DND-41 (cell line): Measurements from ENCODE around the gene CTXN1.

Experiments used
- EZH2 ChIP-seq: IDR thresholded peaks from 3 replicates; pipeline ENCODE4 v1.6.1; 2012; ENCODE audit warnings: borderline replicate concordance, low read depth, mild to moderate bottlenecking, moderate library complexity, low read length, inconsistent platforms; ENCODE audit not compliant: severe bottlenecking
- TF ChIP-seq, protein P1 (sequence below): IDR thresholded peaks from 2 replicates; pipeline ENCODE4 v1.5.1; 2012; ENCODE audit warnings: borderline replicate concordance, low read length, moderate library complexity, mild to moderate bottlenecking; ENCODE audit not compliant: poor library complexity, severe bottlenecking; ENCODE audit errors: extremely low read depth

GRCh38 chr19:7912697-7913564, 13.0 kb downstream of the CTXN1 start:
- TF ChIP-seq, protein P1, sequence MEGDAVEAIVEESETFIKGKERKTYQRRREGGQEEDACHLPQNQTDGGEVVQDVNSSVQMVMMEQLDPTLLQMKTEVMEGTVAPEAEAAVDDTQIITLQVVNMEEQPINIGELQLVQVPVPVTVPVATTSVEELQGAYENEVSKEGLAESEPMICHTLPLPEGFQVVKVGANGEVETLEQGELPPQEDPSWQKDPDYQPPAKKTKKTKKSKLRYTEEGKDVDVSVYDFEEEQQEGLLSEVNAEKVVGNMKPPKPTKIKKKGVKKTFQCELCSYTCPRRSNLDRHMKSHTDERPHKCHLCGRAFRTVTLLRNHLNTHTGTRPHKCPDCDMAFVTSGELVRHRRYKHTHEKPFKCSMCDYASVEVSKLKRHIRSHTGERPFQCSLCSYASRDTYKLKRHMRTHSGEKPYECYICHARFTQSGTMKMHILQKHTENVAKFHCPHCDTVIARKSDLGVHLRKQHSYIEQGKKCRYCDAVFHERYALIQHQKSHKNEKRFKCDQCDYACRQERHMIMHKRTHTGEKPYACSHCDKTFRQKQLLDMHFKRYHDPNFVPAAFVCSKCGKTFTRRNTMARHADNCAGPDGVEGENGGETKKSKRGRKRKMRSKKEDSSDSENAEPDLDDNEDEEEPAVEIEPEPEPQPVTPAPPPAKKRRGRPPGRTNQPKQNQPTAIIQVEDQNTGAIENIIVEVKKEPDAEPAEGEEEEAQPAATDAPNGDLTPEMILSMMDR: no peak
- TF ChIP-seq EZH2: no peak
